Measurements from ENCODE around the gene PRPF38A.
"Not testable (repeated sequence)": the region's sequence is repeated elsewhere in the genome, so short reads cannot be mapped to it uniquely, and the experiment has no call there.

The PRPF38A gene

GRCh38 chr1:52404116-52404974 is at the start of gene PRPF38A, which contains the start of gene ORC1:
TSS of gene PRPF38A (plus strand) at chr1:52404602. CDS start at chr1:52404750, 148 bp downstream.
TSS of gene ORC1 (minus strand) at chr1:52404423. CDS start at chr1:52402223, 2,200 bp downstream.
- peak; percentile 96 for DNase-seq (ENCODE audit: low spot score)

- no peak for DNase-seq (ENCODE audit: low spot score)
Observed at GRCh38 chr1:52355436-52355835, 49.0 kb upstream of the PRPF38A start.

GRCh38 chr1:52355847-52356505 is 48.4 kb upstream of the PRPF38A start:
- no peak for DNase-seq (ENCODE audit: low spot score)

- no peak for DNase-seq (ENCODE audit: low spot score)
Observed at GRCh38 chr1:52356818-52357355, 47.5 kb upstream of the PRPF38A start.

- no peak for DNase-seq (ENCODE audit: low spot score)
Observed at GRCh38 chr1:52357397-52357796, 47.0 kb upstream of the PRPF38A start.

- no peak for DNase-seq (ENCODE audit: low spot score)
Observed at GRCh38 chr1:52358851-52359497, 45.4 kb upstream of the PRPF38A start.

- no peak for DNase-seq (ENCODE audit: low spot score)
Observed at GRCh38 chr1:52359676-52360594, 44.5 kb upstream of the PRPF38A start.

GRCh38 chr1:52360595-52360968 is 43.8 kb upstream of the PRPF38A start:
- no peak for DNase-seq (ENCODE audit: low spot score)

- no peak for DNase-seq (ENCODE audit: low spot score)
Observed at GRCh38 chr1:52364235-52364839, 40.1 kb upstream of the PRPF38A start.

GRCh38 chr1:52365071-52365745 is 39.2 kb upstream of the PRPF38A start:
- no peak for DNase-seq (ENCODE audit: low spot score)

GRCh38 chr1:52365746-52366516 is 38.5 kb upstream of the PRPF38A start, which contains the start of gene CC2D1B:
TSS of gene CC2D1B (minus strand) at chr1:52366205. CDS start at chr1:52364620, 1,585 bp downstream.
- peak; percentile 100 for DNase-seq (ENCODE audit: low spot score)

- DNase-seq (ENCODE audit: low spot score), result no peak
Observed at GRCh38 chr1:52366517-52366827, 37.9 kb upstream of the PRPF38A start.

GRCh38 chr1:52367272-52367671 is 37.1 kb upstream of the PRPF38A start:
- no peak for DNase-seq (ENCODE audit: low spot score)

GRCh38 chr1:52368383-52369172 is 35.8 kb upstream of the PRPF38A start:
- DNase-seq (ENCODE audit: low spot score), result peak; percentile 64

GRCh38 chr1:52369851-52370250 is 34.6 kb upstream of the PRPF38A start:
- DNase-seq (ENCODE audit: low spot score), result not testable (repeated sequence)

- DNase-seq (ENCODE audit: low spot score), result no peak
Observed at GRCh38 chr1:52385376-52385775, 19.0 kb upstream of the PRPF38A start.

GRCh38 chr1:52386458-52386857 is 17.9 kb upstream of the PRPF38A start:
- no peak for DNase-seq (ENCODE audit: low spot score)

- DNase-seq (ENCODE audit: low spot score), result no peak
Observed at GRCh38 chr1:52393174-52393573, 11.2 kb upstream of the PRPF38A start.

GRCh38 chr1:52399629-52400028 is 4.8 kb upstream of the PRPF38A start:
- no peak for DNase-seq (ENCODE audit: low spot score)
